Left cardiac atrium (tissue), 4 donors: Measurements from ENCODE around the gene ST7. TPM values are rescaled to one million over a fixed set of nuclear protein-coding genes. Genes with fewer than 3 reads are reported as not detected.
A peak's percentile ranks its signal among the peaks of the same experiment; 100 is the strongest.
"Not testable (repeated sequence)": the region's sequence is repeated elsewhere in the genome, so short reads cannot be mapped to it uniquely, and the experiment has no call there.

Source experiments
- ATAC-seq, 2 donors: fragments of 200-7000 bp; cut with Tn5 transposase; one replicate each; pipeline ENCODE4 v1.9.1; 2020; ENCODE audit warnings: mild to moderate bottlenecking in 2 of 2, moderate library complexity in 2 of 2
- DNase-seq: peaks from one replicate; pipeline ENCODE4 v3.0.0-alpha.2; 2020
- intact Hi-C, 2 donors: fragments of 100-400 bp; cut with DNase I; formaldehyde crosslinking; loops; one replicate each; pipeline versions ENCODE4 v1.14.1 to v1.15.1; 2022 to 2023
- long read RNA-seq: library from polyadenylated mRNA; unstranded; transcript quantifications from one replicate; pipeline ENCODE4 v2.0.0, GENCODE V29; 2021
- total RNA-seq, 2 donors: library from RNA; stranded (reverse); fragmentation: NEBNext Ultra II Directional; extraction: Animal tissue kit (Norgen Biotek cat#: 25700); gene quantifications; one replicate each; pipeline ENCODE4 v1.2.1, GENCODE V29; 2021
- donor health status: DM: no; HTN: yes; CAD: no.
- donor health status: DM: no; HTN: yes; CAD: no; lungs with severe emphysema.
- donor health status: DM: yes; HTN: yes; CAD: no.
- donor health status: Dilated cardiomyopathy.

ST7 gene
- 10 to 100 TPM; 27.5 to 33.1 TPM for total RNA-seq
- long read RNA-seq, partial matches to known transcripts: 4 of 13 reads
- long read RNA-seq, other reads (novel, unspliced or antisense): 2 of 13 reads

GRCh38 chr7:116953372-116953905, at the start of gene ST7:
Gene ST7, plus strand, starts transcription at chr7:116953501. Its CDS starts 40 bp downstream, at chr7:116953541.
- intact Hi-C loops: loop anchor here in 1 of 2 donors (10.0 kb wide), 1 partner anchor 61 kb away; no protein-coding TSS in a partner anchor
- DNase-seq (peak; percentile 69), ATAC-seq (peak; percentile 69 to 81)

GRCh38 chr7:116906391-116906790, 46.9 kb upstream of the ST7 start:
- intact Hi-C loops: no loop called here

GRCh38 chr7:116910383-116910782, 42.9 kb upstream of the ST7 start:
- intact Hi-C loops: no loop called here
- DNase-seq (no peak), ATAC-seq (peak in 1 of 2 donors; percentile 67)

More at GRCh38 chr7:116906391-116906790, 46.9 kb upstream of the ST7 start:
- no peak for ATAC-seq
- no peak for DNase-seq

- ATAC-seq (no peak), DNase-seq (no peak)
- intact Hi-C loops: no loop called here
Measured at GRCh38 chr7:116911801-116912200, 41.5 kb upstream of the ST7 start.

GRCh38 chr7:116912269-116912909, 40.9 kb upstream of the ST7 start:
- ATAC-seq (no peak), DNase-seq (no peak)
- intact Hi-C loops: no loop called here

- ATAC-seq: no peak
- intact Hi-C loops: no loop called here
- DNase-seq: no peak
Measured at GRCh38 chr7:116918704-116919103, 34.6 kb upstream of the ST7 start.

- no peak for ATAC-seq
- intact Hi-C loops: no loop called here
- no peak for DNase-seq
Measured at GRCh38 chr7:116920359-116920758, 32.9 kb upstream of the ST7 start.

GRCh38 chr7:116922545-116922944, 30.8 kb upstream of the ST7 start:
- no peak for ATAC-seq
- DNase-seq: no peak
- intact Hi-C loops: no loop called here

GRCh38 chr7:116924741-116925140, 28.6 kb upstream of the ST7 start:
- DNase-seq (no peak), ATAC-seq (no peak)
- intact Hi-C loops: loop anchor here in 1 of 2 donors (5.0 kb wide), 1 partner anchor 203 kb away; no protein-coding TSS in a partner anchor

- ATAC-seq (no peak), DNase-seq (no peak)
- intact Hi-C loops: loop anchor here in 1 of 2 donors (5.0 kb wide), 1 partner anchor 198 kb away; no protein-coding TSS in a partner anchor
Measured at GRCh38 chr7:116929021-116929420, 24.3 kb upstream of the ST7 start.

- ATAC-seq: peak; percentile 90 to 93
- peak; percentile 81 for DNase-seq
Measured at GRCh38 chr7:116929914-116930913, 23.1 kb upstream of the ST7 start.

GRCh38 chr7:116932566-116932965, 20.7 kb upstream of the ST7 start:
- ATAC-seq (no peak), DNase-seq (no peak)
- intact Hi-C loops: loop anchor here in 1 of 2 donors (5.0 to 10.0 kb wide), 2 partner anchors 52 to 185 kb away; no protein-coding TSS in a partner anchor

More at GRCh38 chr7:116929914-116930913, 23.1 kb upstream of the ST7 start:
- intact Hi-C loops: loop anchor here (2.0 to 10.0 kb wide), 4 partner anchors 55 to 197 kb away; no protein-coding TSS in a partner anchor

GRCh38 chr7:116933465-116933864, 19.8 kb upstream of the ST7 start:
- intact Hi-C loops: loop anchor here in 1 of 2 donors (5.0 to 10.0 kb wide), 2 partner anchors 51 to 184 kb away; no protein-coding TSS in a partner anchor
- DNase-seq (no peak), ATAC-seq (no peak)

- ATAC-seq: no peak
Measured at GRCh38 chr7:116934580-116934979, 18.7 kb upstream of the ST7 start.

GRCh38 chr7:116936844-116937243, 16.5 kb upstream of the ST7 start:
- ATAC-seq, DNase-seq: not testable (repeated sequence)
- intact Hi-C loops: loop anchor here in 1 of 2 donors (10.0 kb wide), 1 partner anchor 48 kb away; no protein-coding TSS in a partner anchor

More at GRCh38 chr7:116934580-116934979, 18.7 kb upstream of the ST7 start:
- DNase-seq: no peak
- intact Hi-C loops: loop anchor here in 1 of 2 donors (5.0 to 10.0 kb wide), 2 partner anchors 50 to 183 kb away; no protein-coding TSS in a partner anchor

- intact Hi-C loops: loop anchor here in 1 of 2 donors (10.0 kb wide), 1 partner anchor 46 kb away; no protein-coding TSS in a partner anchor
- ATAC-seq: no peak
Measured at GRCh38 chr7:116938678-116939077, 14.6 kb upstream of the ST7 start.

GRCh38 chr7:116940689-116941370, 12.5 kb upstream of the ST7 start:
- ATAC-seq (no peak), DNase-seq (no peak)
- intact Hi-C loops: no loop called here

More at GRCh38 chr7:116938678-116939077, 14.6 kb upstream of the ST7 start:
- no peak for DNase-seq

GRCh38 chr7:116942504-116942903, 10.8 kb upstream of the ST7 start:
- DNase-seq (no peak), ATAC-seq (no peak)
- intact Hi-C loops: no loop called here
